ENCODE measurements around the gene SNRNP200.
A peak's percentile ranks its signal among the peaks of the same experiment; 100 is the strongest.

Gene SNRNP200

DNA sequence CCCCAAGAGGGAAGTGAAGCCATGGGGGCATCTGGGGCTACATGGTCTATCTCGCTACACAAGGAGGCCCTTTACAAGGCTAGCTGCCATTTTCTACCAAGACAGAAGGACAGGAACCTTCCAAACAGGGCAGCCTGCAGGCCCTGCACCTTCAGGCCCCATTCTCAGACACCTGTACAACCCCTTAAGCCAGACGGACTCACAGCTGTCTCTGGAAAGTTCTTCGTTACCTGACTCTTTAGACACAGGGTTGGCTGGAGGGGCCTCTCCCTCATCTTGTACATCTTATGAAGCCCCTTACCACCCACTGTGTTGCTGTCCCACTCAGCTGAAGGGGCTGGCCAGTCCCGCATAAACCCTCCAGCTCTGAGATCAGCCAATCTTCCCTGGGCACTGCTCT, 56.7 kb downstream of the SNRNP200 start:
- no peak for DNase-seq

DNA sequence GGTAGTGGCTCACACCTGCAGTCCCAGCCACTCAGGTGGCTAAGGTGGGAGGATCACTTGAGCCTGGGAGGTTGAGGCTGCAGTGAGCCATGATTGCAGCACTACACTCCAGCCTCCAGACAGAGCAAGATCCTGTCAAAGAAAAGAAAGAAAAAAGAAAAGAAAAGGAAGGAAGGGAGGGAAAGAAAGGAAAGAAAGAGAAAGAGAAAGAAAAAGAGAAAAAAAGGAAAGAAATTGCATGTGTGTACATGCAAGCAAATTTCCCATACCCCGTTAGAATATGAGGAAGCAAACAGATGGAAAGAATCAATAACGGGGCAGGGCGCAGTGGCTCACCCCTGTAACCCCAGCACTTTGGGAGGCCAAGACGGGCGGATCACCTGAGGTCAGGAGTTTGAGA, 57.5 kb downstream of the SNRNP200 start:
- DNase-seq, result no peak

DNA sequence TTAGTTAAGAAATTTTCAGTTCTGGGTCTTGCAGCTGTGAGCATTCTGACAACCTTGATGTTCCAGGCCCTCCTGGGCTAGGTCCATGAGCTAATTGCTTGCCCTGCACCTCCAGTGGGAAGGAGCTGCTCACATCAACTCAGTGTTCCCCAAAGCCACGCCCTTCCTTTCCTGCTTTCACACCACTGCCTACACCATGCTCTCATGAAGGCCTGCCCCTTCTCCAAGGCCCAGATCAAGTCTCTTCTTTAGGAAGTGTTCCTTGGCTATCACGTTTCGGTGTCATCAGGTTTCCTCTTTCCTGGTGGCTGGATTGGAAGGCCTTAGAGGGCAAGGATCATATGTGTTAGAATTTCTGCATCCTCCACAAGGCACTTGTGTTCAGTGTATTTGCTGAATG, 58.3 kb downstream of the SNRNP200 start:
- DNase-seq, result no peak

DNA sequence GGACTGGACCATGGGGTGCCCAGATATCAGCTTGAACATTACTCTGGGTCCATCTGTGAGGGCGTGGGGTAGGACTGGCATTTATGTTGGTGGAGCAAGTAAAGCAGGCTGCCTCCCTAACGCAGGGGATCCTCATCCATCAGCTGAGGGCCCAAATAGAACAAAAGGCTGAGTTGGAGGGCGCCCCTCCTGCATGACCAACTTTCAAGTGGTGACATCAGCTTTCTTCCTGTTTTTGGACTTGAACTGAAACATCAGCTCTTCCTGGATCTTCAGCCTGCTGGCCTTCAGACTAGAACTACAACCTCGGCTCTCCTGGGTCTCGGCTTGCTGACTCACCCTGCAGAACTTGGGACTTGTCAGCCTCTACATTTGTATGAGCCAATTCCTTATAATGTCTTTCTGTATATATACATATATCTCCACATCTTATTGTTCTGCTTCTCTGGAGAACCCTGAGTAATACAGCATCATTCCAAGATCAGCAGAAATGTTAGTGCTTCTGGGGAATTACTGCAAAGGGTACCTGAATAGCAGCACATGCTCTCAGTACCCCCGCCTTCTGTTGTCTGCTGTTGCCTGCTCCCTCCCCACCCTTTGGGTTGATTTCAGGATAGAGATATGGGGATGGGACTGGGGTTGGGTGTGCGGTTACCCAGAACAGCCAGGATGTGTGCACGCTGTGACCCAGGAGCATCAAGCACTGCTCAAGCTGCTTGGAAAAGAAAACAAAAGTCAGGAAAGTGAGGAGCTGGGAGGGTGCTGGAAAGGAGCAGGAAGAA, 59.5 kb downstream of the SNRNP200 start:
- no peak for DNase-seq

DNA sequence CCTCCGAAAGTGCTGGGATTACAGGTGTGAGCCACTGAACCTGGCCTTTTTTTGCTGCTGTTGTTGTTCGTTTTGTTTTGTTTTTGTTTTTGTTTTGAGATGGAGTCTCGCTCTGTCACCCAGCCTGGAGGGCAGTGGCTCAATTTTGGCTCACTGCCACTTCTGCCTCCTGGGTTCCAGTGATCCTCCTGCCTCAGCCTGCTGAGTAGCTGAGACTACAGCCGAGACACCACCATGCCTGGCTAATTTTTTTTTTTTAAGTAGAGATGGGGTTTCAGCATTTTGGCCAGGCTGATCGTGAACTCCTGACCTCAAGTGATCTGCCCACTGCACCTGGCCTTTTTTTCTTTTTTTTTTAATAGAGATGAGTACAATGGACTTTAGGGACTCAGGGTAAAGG, 61.5 kb downstream of the SNRNP200 start:
- no peak for DNase-seq

DNA sequence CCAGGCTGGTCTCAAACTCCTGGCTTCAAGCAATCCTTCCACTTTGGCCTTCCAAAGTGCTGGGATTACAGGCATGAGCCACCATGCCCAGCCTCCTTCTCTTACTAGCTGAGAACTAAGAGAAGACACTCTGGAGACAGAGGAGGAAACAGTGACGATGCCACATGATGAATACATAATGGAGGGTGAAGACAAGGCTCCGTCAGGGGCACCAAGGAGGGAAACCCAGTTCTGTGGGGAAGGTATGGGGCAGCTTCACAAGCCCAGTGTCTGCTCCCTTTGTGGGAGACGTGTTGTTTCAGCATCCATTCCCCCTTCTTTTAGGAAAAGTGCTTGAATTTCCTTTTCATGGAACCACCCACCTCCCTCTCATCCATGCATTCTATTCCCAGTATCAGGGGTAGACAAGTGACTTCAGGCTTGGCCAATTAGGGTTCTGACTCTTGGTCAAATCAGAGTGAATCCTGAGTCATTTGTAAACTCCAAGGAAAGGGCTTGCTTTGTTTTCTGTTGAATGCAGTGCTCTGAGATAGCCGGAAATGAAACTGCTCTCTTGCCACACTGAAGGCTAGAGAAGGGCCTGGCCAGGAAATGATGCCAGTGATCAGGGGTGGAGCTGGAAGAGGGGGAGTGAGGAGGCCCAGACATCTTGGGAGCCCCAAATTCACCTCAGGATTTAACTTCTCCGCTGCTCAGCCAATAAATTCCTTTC, 63.3 kb downstream of the SNRNP200 start:
- peak; percentile 13 for DNase-seq

DNA sequence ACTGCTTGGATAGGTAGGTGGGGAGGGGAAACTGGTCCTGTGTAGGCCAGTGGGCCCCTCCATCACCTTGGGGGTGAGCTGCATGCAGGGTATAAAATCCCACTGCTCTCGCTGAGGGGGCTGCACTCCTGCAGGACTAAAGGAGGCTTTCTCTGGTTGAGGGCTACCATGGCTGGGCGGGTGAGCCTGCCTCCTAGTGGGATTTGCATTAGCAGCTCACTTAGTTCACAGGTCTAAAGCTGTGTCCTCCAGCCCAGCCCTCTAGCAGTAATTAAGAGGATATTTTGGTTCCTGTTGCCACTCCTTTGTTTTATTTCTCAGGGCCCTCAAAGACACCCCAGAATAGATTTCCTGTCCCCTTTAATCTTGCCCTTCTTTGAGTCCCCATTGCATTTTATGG, 64.1 kb downstream of the SNRNP200 start:
- DNase-seq, result no peak

DNA sequence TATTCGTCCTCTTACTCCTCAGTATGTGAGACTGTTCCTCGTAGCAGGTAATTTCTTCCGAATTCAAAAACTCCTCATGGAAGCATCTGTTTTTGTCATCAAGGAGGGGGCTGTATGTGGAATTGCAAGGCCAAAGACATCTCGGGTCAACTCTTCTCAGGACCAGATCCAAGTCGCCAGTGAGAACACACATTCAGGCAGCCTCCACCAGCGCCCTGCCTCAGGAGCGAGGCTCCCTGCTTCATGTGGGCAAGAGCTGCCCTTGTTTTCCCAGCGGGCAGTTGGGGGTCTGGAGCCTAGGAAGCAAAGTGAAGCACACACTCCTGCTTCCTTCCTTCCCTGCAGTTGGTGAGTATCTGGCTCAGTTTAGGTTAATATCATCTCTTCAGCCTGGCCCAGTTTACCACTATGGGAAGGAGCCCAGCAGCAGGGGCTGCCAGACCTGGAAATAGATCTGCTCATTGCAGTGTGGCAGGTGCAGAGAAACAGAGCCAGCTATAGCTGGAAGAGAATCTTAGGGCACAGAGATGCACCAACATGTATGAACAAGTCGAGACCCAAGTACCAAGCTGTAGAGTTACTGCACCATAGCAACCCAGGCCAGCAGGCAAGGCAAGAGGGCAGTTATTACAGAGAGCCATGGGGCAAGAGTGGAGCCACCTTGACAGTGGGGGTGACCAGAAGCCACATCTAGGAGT, 64.9 kb downstream of the SNRNP200 start:
- no peak for DNase-seq

DNA sequence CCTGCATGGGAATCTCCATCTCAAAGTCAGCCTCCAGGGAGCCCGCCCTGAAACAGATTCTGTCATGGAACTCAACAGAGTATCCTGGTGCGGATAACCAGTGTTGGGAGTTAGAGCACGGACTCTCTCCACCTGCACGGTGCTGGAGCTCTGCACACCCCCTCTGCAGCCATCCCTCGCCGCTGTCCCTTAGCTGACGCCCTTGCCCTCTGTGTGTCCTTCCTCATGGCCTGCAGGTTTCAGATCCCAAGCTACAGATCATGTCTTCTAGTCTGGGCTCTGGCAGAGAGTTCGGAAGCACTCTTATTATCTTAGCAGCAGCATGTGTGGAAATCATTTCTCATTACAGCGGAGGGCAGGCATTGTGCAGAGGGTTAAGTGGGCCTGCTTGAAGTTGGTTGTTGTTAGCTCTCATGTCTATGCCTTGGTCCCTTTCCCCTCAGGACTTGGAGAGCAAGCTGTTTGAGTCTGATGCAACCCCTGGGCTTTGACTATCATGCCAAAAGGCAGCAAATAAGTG, 65.5 kb downstream of the SNRNP200 start:
- no peak for DNase-seq

DNA sequence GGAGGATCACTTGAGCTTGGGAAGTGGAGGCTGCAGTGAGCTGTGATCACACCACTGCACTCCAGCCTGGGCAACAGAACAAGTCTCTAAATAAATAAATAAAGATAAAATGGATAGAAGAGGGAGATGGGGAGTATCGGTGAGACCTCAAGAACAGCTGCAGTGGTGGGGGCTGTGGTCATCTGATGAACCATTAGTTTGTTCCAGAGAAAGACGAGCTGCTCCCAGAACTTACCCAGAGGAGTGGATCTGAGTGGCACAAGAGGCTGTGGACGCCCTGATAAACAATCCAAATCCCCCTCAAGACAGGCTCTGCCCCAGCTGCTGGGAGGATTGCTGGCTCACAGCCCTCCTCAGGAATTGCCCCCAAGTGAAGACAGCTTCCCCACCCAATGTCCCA, 66.3 kb downstream of the SNRNP200 start:
- DNase-seq, result no peak

DNA sequence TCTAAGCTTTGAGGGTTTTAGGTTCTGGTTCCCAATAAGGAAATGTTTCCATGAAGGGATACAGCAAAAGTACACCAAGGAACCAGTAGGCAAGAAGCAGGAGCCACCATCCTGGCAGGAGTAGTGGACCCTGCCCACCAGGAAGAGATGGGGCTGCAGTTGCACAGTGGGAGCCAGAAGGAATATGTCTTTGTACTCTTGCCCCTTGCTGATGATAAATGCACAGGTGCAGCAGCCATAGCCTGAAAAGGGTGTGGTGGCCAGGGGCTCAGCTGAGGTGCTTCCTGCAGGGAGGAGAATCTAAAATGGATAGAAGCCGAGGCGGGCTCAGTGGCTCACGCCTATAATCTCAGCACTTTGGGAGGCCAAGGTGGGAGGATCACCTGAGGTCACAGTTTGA, 67.1 kb downstream of the SNRNP200 start:
- no peak for DNase-seq

DNA sequence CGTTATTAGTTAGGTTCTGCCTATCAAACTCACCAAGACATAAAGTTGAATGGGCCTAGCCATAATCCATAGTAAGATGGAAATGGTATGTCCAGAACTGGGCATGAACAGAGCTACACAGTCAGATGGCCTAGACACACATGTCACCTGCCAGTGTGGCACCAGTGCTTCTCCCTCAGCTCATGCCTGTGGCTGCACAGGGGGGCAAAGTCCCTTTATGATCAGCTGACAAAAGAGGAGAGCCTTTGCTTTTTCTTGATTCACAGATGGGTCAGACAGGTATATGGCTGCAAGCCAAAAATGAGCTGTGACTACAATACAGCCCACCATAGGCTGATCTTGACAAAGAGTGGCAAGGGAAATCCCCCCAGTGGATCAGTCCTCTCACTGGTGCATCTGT, 68.5 kb downstream of the SNRNP200 start:
- DNase-seq, result no peak

DNA sequence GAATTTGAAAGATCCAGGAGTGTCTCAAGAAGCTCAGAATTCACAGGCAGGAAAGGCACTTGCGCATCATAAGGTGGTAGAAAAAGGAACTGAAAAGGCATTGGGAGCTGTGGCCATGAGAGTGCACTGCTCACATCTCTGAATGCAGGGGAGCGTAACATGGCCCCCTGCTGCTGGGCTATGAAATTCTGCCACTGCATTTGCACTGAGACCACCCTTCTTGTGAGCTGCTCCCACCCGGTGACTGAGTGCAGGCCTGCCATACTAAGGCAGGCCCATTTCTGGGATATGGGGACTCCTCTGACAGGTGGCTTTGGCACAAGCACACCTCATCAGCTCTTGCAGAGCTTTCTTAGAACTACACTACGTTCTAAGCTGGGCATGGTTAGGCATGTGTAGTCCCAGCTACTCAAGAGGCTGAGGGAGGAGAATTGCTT, 71.4 kb downstream of the SNRNP200 start:
- DNase-seq, result no peak

DNA sequence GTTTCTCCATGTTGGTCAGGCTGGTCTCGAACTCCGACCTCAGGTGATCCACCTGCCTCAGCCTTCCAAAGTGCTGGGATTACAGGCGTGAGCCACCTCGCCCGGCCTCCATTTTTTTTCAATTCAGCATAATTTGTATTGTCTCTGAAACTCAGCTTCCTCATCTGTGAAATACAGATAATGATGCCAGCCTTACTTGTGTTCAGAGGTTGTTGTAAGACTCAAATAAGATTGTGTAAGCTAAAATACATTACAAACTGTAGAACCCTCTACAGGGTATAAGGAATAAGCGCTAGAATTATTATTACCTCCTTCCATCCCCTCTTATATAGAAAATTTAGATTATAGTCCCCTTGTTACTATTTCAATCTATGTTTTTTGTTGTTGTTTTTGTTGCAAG, 71.9 kb downstream of the SNRNP200 start:
- no peak for DNase-seq

DNA sequence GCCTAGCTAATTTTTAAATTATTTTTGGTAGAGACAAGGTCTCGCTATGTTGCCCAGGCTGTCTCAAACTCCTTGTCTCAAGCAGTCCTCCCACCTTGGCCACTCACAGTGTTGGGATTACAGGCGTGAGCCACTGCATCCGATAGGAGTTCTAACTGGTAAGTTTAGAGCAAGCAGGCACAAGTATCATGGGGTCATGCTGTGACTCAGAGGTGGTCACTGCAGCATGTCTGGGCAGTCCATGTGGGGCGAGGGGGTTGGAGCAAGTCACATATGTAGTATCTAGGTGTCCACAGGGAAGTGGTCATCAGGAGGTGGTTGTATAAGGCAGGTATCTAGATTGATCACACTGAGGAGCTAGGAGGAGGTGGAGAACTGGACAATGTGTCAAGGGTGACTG, 74.0 kb downstream of the SNRNP200 start:
- no peak for DNase-seq

DNA sequence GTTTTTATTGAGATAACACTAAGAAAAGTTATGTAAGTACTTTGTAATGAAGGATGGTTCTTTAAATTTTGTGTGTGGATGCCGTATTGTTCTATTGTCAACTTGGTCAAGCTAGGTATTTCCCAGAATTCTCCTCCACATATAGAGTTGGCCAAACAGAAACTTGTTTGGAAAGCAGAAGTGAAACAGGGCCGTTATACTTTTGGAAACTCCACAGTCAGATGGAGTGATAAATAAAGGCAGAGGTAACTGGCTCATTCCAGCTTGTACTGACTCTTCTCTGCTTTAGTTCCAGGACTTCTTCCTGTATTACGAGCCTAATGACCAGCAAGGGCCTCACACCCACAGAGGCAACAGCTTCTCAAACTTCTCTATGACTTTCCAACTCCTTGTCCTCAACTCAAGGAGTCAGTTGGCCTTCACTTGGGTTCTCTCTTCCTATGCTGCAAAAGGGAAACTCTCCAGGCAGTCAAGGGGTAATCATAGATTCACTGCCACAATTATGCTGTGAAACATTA, 80.3 kb downstream of the SNRNP200 start:
- DNase-seq, result no peak
